SK-N-DZ (cell line): ENCODE data around the gene LPCAT4.

Experiments
- DNase-seq: peaks from one replicate; pipeline ENCODE4 v3.0.0-alpha.2; 2015; ENCODE audit warnings: low spot score

LPCAT4 gene

GRCh38 chr15:34337557-34338306, 29.3 kb downstream of the LPCAT4 start, which contains the start of gene SLC12A6:
Gene SLC12A6 (minus strand): TSS chr15:34337781. CDS start chr15:34336680, 1,101 bp downstream.
- peak; percentile 90 for DNase-seq

DNA sequence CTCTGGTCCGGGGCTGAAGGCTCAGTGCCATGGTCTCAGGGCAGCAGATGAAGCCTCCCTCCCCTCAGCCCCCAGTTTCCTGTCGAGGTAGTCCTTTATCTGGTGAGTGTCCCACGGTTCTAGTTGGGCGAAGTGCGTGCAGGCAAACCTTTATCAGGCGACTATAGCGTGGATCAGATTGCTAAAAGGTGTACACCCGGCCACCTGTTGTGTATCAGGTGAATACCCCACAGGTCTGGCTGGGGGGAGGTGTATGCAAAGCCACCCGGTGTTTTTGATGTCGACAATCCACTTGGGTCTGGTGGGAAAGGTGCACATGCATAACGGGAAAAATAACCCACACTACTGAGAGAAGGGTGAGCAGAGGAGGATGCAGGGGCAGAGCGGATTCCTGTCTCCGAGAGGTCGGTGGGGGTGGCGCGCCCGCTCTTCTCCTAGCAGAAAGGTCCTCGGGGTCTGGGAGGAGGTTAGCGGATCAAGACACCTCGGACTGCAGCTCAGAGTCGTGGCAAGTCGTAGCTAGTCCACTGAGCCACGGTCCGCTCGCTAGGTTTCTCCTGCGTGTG, 29.9 kb downstream of the LPCAT4 start:
- no peak for DNase-seq

GRCh38 chr15:34336231-34336990, 30.6 kb downstream of the LPCAT4 start:
- DNase-seq = no peak

- DNase-seq = no peak
Observed at GRCh38 chr15:34335176-34336032, 31.6 kb downstream of the LPCAT4 start.

DNA sequence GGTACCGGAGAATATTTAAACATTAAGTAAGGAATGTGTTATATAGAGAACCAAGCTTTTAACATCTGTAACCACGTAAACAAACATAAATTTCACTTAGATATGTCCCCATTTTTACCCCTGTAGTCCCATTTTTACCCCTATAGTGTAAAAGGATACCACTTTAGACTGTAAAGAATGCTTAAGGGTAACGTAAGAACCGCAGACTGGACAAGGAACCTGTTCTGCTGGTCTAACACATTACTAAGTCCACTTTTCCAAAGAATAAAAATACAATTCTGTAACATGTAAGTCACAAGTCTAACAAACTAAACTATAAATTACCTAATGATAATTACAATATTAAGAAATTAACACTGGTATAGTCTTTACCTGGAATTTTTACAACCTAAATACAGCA, 32.3 kb downstream of the LPCAT4 start:
- no peak for DNase-seq

DNA sequence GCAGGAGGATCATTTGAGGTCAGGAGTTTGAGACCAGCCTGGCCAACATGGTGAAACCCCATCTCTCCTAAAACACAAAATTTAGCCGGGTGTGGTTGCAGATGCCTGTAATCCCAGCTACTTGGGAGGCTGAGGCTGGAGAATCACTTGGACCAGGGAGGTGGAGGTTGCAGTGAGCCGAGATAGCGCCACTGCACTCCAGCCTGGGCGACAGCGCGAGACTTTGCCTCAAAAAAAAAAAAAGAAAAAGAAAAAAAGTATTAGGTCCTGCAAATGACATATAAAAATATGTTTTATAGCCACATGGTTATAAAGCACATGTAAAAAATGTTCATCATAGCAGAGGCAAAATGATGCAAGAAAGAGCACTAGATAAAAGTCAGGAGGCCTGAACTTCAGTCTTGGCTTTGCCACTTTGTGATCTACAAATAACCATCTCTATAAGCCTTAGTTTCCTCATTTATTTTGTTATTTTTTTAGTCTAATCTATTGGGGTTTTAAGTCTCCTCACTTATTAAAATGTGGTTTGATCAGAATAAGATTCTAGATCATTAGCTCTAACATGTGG, 34.4 kb downstream of the LPCAT4 start:
- DNase-seq = no peak

- no peak for DNase-seq
Observed at GRCh38 chr15:34331809-34332208, 35.2 kb downstream of the LPCAT4 start.

- DNase-seq = no peak
Observed at GRCh38 chr15:34330279-34330678, 36.7 kb downstream of the LPCAT4 start.

DNA sequence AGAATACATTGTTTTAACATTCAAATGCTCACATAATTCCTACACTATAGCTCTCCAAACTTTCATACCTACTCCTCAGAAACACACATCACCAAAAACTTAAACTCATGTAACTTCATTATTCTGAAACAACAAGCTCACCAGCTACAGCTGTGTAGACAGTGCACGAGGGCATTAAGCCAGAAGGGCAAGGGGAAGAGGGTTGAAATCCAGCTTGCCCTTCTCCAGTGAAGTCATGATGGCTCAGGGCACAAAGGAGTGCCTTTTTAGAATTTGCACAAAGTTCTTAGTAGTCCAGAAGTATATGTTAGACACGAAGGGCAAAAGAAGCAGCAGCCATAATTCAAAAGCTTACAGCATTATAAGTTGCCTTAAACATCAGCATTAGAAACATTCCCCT, 38.0 kb downstream of the LPCAT4 start:
- no peak for DNase-seq

GRCh38 chr15:34327906-34328305, 39.1 kb downstream of the LPCAT4 start:
- no peak for DNase-seq

GRCh38 chr15:34325368-34325767, 41.6 kb downstream of the LPCAT4 start:
- DNase-seq = no peak

GRCh38 chr15:34324933-34325332, 42.1 kb downstream of the LPCAT4 start:
- DNase-seq = no peak

DNA sequence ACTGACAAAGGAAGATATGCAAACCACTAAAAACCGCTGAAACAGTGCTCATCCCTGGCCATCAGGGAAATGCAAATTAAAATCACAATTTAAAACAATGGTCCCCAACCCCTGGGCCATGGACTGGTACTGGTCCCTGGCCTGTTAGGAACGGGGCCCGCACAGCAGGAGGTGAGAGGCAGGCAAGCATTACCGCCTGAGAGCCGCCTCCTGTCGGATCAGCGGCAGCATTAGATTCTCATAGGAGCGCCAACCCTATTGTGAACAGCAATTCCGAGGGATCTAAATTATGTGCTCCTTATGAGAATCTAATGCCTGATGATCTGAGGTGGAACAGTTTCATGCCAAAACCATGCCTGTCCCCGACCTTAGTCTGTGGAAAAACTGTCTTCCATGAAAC, 43.8 kb downstream of the LPCAT4 start:
- DNase-seq = no peak

DNA sequence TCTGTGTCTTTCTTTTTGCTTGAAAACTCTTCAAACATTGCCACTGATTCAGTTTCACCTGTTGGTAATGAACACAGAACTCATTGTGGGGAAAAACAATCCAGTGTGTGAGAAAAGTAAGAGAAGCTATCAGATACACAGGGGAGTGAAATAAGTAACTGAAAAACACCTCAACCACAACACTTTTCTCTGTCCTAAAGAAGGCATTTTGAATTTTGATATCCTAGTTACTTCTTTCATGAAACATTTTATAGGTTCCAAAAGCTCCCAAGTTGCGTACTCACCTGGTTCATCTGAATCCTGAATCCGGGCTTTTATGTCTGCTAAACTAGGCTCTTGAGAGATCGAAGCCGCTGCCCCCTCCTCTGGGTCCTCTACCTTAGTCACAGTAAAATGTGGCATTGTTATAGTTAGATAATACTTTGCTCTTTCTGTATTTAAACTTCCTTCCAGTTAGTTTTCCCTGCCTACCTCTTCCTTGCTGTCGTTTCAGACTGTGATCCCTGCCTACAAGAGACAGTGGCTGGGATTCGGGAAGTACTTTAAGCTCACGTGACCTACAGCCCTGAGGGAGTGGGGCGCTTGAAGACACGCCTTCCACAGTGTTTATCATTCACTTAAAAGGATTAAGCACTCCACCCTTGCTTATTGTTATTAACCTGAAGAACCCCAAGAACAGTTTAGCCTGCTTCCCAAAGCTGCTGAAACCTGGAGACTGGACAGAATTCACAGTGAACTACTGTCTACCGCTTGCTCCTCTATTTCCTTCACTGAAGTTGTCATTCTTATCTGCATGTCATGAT, 48.5 kb downstream of the LPCAT4 start:
- DNase-seq = peak; percentile 27

GRCh38 chr15:34314491-34315490, 52.2 kb downstream of the LPCAT4 start:
- DNase-seq = no peak

- DNase-seq = no peak
Observed at GRCh38 chr15:34311563-34311962, 55.4 kb downstream of the LPCAT4 start.
